Pancreas (tissue), 10 donors: ENCODE results near the gene DDC. TPM values are rescaled to one million over a fixed set of nuclear protein-coding genes. Genes with fewer than 3 reads are reported as not detected.

Experiments
- ATAC-seq, 4 donors: fragments of 200-7000 bp; cut with Tn5 transposase; one replicate each; pipeline versions ENCODE4 v1.8.0 to v1.9.1; 2020; ENCODE audit warnings: mild to moderate bottlenecking in 4 of 4, moderate library complexity in 4 of 4
- DNase-seq, 6 donors: peaks; one replicate each; pipeline ENCODE4 v3.0.0-alpha.2; 2020
- FAIRE-seq: peaks from 2 replicates; lab custom pipeline; 2012; peaks lifted over from hg19 to GRCh38; lab: Jason Lieb, UNC
- H3K27ac ChIP-seq, 4 donors: fragments of 200-600 bp; sonication (generic); 1 replicate in 3 of 4; 2 replicates in 1 of 4; pipeline versions ENCODE4 v1.5.0 to v1.8.0; 2020
- H3K27me3 ChIP-seq, 4 donors: fragments of 200-600 bp; one replicate each; pipeline ENCODE4 v1.8.0; 2021
- H3K36me3 ChIP-seq, 3 donors: fragments of 200-600 bp; sonication (generic) in 1 of 3; one replicate each; pipeline versions ENCODE4 v1.5.0 to v1.8.0; 2020 to 2021
- H3K4me1 ChIP-seq, 3 donors: fragments of 200-600 bp; one replicate each; pipeline ENCODE4 v1.8.0; 2021
- H3K4me3 ChIP-seq, 4 donors: fragments of 200-600 bp; sonication (generic) in 2 of 4; one replicate each; pipeline versions ENCODE4 v1.5.0 to v1.8.0; 2020 to 2021
- H3K9me3 ChIP-seq, 4 donors: fragments of 200-600 bp; one replicate each; pipeline ENCODE4 v1.8.0; 2021
- CTCF ChIP-seq, 4 donors: fragments of 200-600 bp; sonication (generic) in 3 of 4; IDR thresholded peaks; one replicate each; pipeline versions ENCODE4 v1.5.0 to v1.8.0; 2021; ENCODE audit warnings: antibody characterized with exemption in 4 of 4
- WGBS, 2 donors: extraction: QIAGEN DNeasy Blood & Tissue Kit; methylation state at CpG; one replicate each; pipeline ENCODE4 v1.1.7; 2013; 5-methylcytosine and 5-hydroxymethylcytosine counted together
- intact Hi-C, 3 donors: fragments of 100-400 bp; cut with DNase I; formaldehyde crosslinking; loops; one replicate each; pipeline versions ENCODE4 v1.11.1 to v1.14.2; 2022
- polyA plus RNA-seq, 2 donors: library from polyadenylated mRNA; stranded (reverse); fragments of 200-250 nt; gene quantifications; one replicate each; pipeline ENCODE4 v1.2.3, GENCODE V29; 2013
- total RNA-seq, 6 donors: library from RNA; stranded (reverse); fragmentation: NEBNext Ultra II Directional in 4 of 6; extraction: Animal tissue kit (Norgen Biotek cat#: 25700) in 4 of 6; gene quantifications; one replicate each; pipeline versions ENCODE4 v1.2.1 to v1.2.4, GENCODE V29; 2021 to 2023
- donor health status: healthy with polysubstance abuse.
- donor health status: DM: no; HTN: no; CAD: no; lungs with moderate emphysema.
- donor health status: DM: no; HTN: no; CAD: no.
- donor health status: control.
- donor health status: control.
- donor health status: Bipolar disorder and iron deficiency.
- donor health status: DM: yes; HTN: yes; CAD: no.
- donor health status: DM: no; HTN: no; CAD: no.
- donor health status: DM: no; HTN: no; CAD: no.
- donor health status: DM: yes; HTN: yes; CAD: no.

The DDC gene
- total and polyA plus RNA-seq, 8 donors, result 2.7 to 25.2 (median 12.0) TPM

- intact Hi-C loops, result no loop called here
- no peaks in the 10 kb centered on the region for H3K27me3 ChIP-seq
- FAIRE-seq (no peak), DNase-seq (no peak), ATAC-seq (no peak)
- no peak for TF ChIP-seq CTCF (IDR thresholded peaks at IDR 0.05)
- 19 to 22% methylated on average over 2 of the region's 2 CpGs for WGBS, 2 donors
- no peak overlapping the region for H3K27ac ChIP-seq
- no peaks in the 10 kb centered on the region for H3K9me3 ChIP-seq
- H3K4me1 ChIP-seq, result peaks cover 6 to 7% (median 7%) of the 10 kb centered on the region in 3 donors
- no peaks in the 10 kb centered on the region for H3K36me3 ChIP-seq
- no peak overlapping the region for H3K4me3 ChIP-seq
Measured at GRCh38 chr7:50557099-50557498, 8.1 kb downstream of the DDC start.

- Histone ChIP-seq H3K36me3 (no peaks in the 10 kb centered on the region), H3K9me3 (no peaks in the 10 kb centered on the region), H3K4me1 (peaks cover 7 to 13% (median 11%) of the 10 kb centered on the region in 3 donors), H3K27ac (no peak overlapping the region), H3K27me3 (no peaks in the 10 kb centered on the region), H3K4me3 (no peak overlapping the region)
- intact Hi-C loops, result no loop called here
- 53 to 62% methylated on average over 8 of the region's 8 CpGs for WGBS, 2 donors
- no peak for FAIRE-seq
- ATAC-seq, result no peak
- no peak for TF ChIP-seq CTCF (IDR thresholded peaks at IDR 0.05)
- no peak for DNase-seq
Measured at GRCh38 chr7:50556247-50556991, 8.8 kb downstream of the DDC start.

- Histone ChIP-seq H3K27ac (no peak overlapping the region), H3K4me3 (no peak overlapping the region), H3K4me1 (peaks cover 7 to 19% (median 14%) of the 10 kb centered on the region in 3 donors), H3K36me3 (no peaks in the 10 kb centered on the region), H3K27me3 (no peaks in the 10 kb centered on the region), H3K9me3 (no peaks in the 10 kb centered on the region)
- ATAC-seq (no peak), DNase-seq (no peak), FAIRE-seq (no peak)
- TF ChIP-seq CTCF (IDR thresholded peaks at IDR 0.05), result no peak
- 59 to 67% methylated on average over 9 of the region's 9 CpGs for WGBS, 2 donors
- intact Hi-C loops, result no loop called here
Measured at GRCh38 chr7:50555594-50556140, 9.5 kb downstream of the DDC start.

- Histone ChIP-seq H3K27me3 (no peaks in the 10 kb centered on the region), H3K4me1 (peaks cover 7 to 20% (median 14%) of the 10 kb centered on the region in 3 donors), H3K4me3 (no peak overlapping the region), H3K27ac (no peak overlapping the region), H3K36me3 (no peaks in the 10 kb centered on the region), H3K9me3 (no peaks in the 10 kb centered on the region)
- FAIRE-seq, result no peak
- no peak for ATAC-seq
- 80 to 83% methylated on average over 14 of the region's 14 CpGs for WGBS, 2 donors
- TF ChIP-seq CTCF (IDR thresholded peaks at IDR 0.05), result no peak
- intact Hi-C loops, result no loop called here
- DNase-seq, result no peak
Measured at GRCh38 chr7:50554431-50555322, 10.5 kb downstream of the DDC start.
